ENCODE data around the gene DOCK4. TPM values are rescaled to one million over a fixed set of nuclear protein-coding genes. Genes with fewer than 3 reads are reported as not detected.

Gene DOCK4
- total RNA-seq, 1 donor from 2014 or later: 60.3 TPM

GRCh38 chr7:111864291-111864976 lies 341.8 kb downstream of the DOCK4 start:
- Mint-ChIP-seq H3K4me3 (ENCODE audit: unreplicated experiment) (no peak overlapping the region), H3K9me3 (ENCODE audit: unreplicated experiment) (peaks cover 2% of the 10 kb centered on the region), H3K36me3 (ENCODE audit: unreplicated experiment) (peaks cover 14% of the 10 kb centered on the region), H3K4me1 (ENCODE audit: low read depth, unreplicated experiment) (no peaks in the 10 kb centered on the region), H3K27ac (ENCODE audit: unreplicated experiment) (no peak overlapping the region), H3K27me3 (ENCODE audit: unreplicated experiment) (no peaks in the 10 kb centered on the region)
- no peak for TF ChIP-seq CTCF (IDR thresholded peaks at IDR 0.05; ENCODE audit: partially characterized antibody, unreplicated experiment)
- DNase-seq: no peak

GRCh38 chr7:111863269-111863668 lies 342.9 kb downstream of the DOCK4 start:
- H3K4me1 Mint-ChIP-seq (ENCODE audit: low read depth, unreplicated experiment): no peaks in the 10 kb centered on the region
- no peak for DNase-seq
- peaks cover 14% of the 10 kb centered on the region for H3K36me3 Mint-ChIP-seq (ENCODE audit: unreplicated experiment)
- TF ChIP-seq CTCF (IDR thresholded peaks at IDR 0.05; ENCODE audit: partially characterized antibody, unreplicated experiment): no peak
- H3K9me3 Mint-ChIP-seq (ENCODE audit: unreplicated experiment): peaks cover 4% of the 10 kb centered on the region
- no peak overlapping the region for H3K4me3 Mint-ChIP-seq (ENCODE audit: unreplicated experiment)
- no peak overlapping the region for H3K27ac Mint-ChIP-seq (ENCODE audit: unreplicated experiment)
- no peaks in the 10 kb centered on the region for H3K27me3 Mint-ChIP-seq (ENCODE audit: unreplicated experiment)

- Mint-ChIP-seq H3K4me3 (ENCODE audit: unreplicated experiment) (no peak overlapping the region), H3K27ac (ENCODE audit: unreplicated experiment) (no peak overlapping the region), H3K27me3 (ENCODE audit: unreplicated experiment) (no peaks in the 10 kb centered on the region)
Measured at GRCh38 chr7:111860248-111860647, 346.0 kb downstream of the DOCK4 start.

GRCh38 chr7:111858331-111858730 lies 347.9 kb downstream of the DOCK4 start:
- peaks cover 4% of the 10 kb centered on the region for H3K9me3 Mint-ChIP-seq (ENCODE audit: unreplicated experiment)
- H3K27me3 Mint-ChIP-seq (ENCODE audit: unreplicated experiment): no peaks in the 10 kb centered on the region
- TF ChIP-seq CTCF (IDR thresholded peaks at IDR 0.05; ENCODE audit: partially characterized antibody, unreplicated experiment): no peak
- no peak overlapping the region for H3K27ac Mint-ChIP-seq (ENCODE audit: unreplicated experiment)
- no peak overlapping the region for H3K4me3 Mint-ChIP-seq (ENCODE audit: unreplicated experiment)
- H3K4me1 Mint-ChIP-seq (ENCODE audit: low read depth, unreplicated experiment): peaks cover 12% of the 10 kb centered on the region
- DNase-seq: no peak
- peaks cover 19% of the 10 kb centered on the region for H3K36me3 Mint-ChIP-seq (ENCODE audit: unreplicated experiment)

More at GRCh38 chr7:111860248-111860647, 346.0 kb downstream of the DOCK4 start:
- TF ChIP-seq CTCF (IDR thresholded peaks at IDR 0.05; ENCODE audit: partially characterized antibody, unreplicated experiment): no peak
- peaks cover 7% of the 10 kb centered on the region for H3K4me1 Mint-ChIP-seq (ENCODE audit: low read depth, unreplicated experiment)
- peaks cover 4% of the 10 kb centered on the region for H3K9me3 Mint-ChIP-seq (ENCODE audit: unreplicated experiment)
- peaks cover 14% of the 10 kb centered on the region for H3K36me3 Mint-ChIP-seq (ENCODE audit: unreplicated experiment)
- no peak for DNase-seq

GRCh38 chr7:111855842-111856227 lies 350.4 kb downstream of the DOCK4 start:
- peak; percentile 21 for DNase-seq
- peaks cover 4% of the 10 kb centered on the region for H3K9me3 Mint-ChIP-seq (ENCODE audit: unreplicated experiment)
- peaks cover 16% of the 10 kb centered on the region for H3K36me3 Mint-ChIP-seq (ENCODE audit: unreplicated experiment)
- H3K27me3 Mint-ChIP-seq (ENCODE audit: unreplicated experiment): no peaks in the 10 kb centered on the region
- no peak overlapping the region for H3K4me3 Mint-ChIP-seq (ENCODE audit: unreplicated experiment)
- H3K27ac Mint-ChIP-seq (ENCODE audit: unreplicated experiment): no peak overlapping the region
- TF ChIP-seq CTCF (IDR thresholded peaks at IDR 0.05; ENCODE audit: partially characterized antibody, unreplicated experiment): no peak
- peaks cover 18% of the 10 kb centered on the region for H3K4me1 Mint-ChIP-seq (ENCODE audit: low read depth, unreplicated experiment)
